IMR-90 (cell line): Measurements from ENCODE around the gene ATP2C2. TPM values are rescaled to one million over a fixed set of nuclear protein-coding genes. Genes with fewer than 3 reads are reported as not detected.

Experiments
- ATAC-seq: fragments of 200-7000 bp; cut with Tn5 transposase; 2 replicates; pipeline ENCODE4 v1.9.1; 2020; ENCODE audit warnings: low read depth, mild to moderate bottlenecking, moderate library complexity
- BruUV-seq: library from RNA; stranded (reverse); fragments of 400-500 nt; replicated peaks from 2 replicates; lab custom pipeline; 2021; lab: Mats Ljungman, UMichigan
- CTCF ChIA-PET: fragments of 300-600 bp; formaldehyde crosslinking; extraction: SDS; loops from one replicate; lab custom pipeline; 2021; ENCODE audit warnings: antibody characterized with exemption; lab: Yijun Ruan, JAX
- POLR2A ChIA-PET: fragments of 300-600 bp; sonication (Branson Sonifier 250); formaldehyde crosslinking; loops from one replicate; lab custom pipeline; 2022; ENCODE audit warnings: antibody characterized with exemption; ENCODE audit not compliant: unreplicated experiment; lab: Charles Lee
- DNase-seq: peaks from one replicate; pipeline ENCODE4 v3.0.0; 2013
- H2AFZ ChIP-seq: replicated peaks from 2 replicates; pipeline ENCODE3; 2013; ENCODE audit warnings: low read length, mild to moderate bottlenecking; ENCODE audit not compliant: poor library complexity
- H2AK5ac ChIP-seq: 2 replicates; pipeline ENCODE4 v1.6.1; 2013; ENCODE audit warnings: low read depth, low read length, inconsistent platforms
- H2AK9ac ChIP-seq: replicated peaks from 2 replicates; pipeline ENCODE3; 2013; ENCODE audit warnings: mild to moderate bottlenecking, low read depth, low read length, moderate library complexity; ENCODE audit not compliant: poor library complexity
- H2BK120ac ChIP-seq: 2 replicates; pipeline ENCODE4 v1.6.1; 2013; ENCODE audit warnings: low read depth, low read length, inconsistent platforms
- H2BK15ac ChIP-seq: 3 replicates; pipeline ENCODE4 v1.6.1; 2013; ENCODE audit warnings: low read depth, low read length, inconsistent platforms
- H2BK20ac ChIP-seq: 2 replicates; pipeline ENCODE4 v1.6.1; 2013; ENCODE audit warnings: low read depth, mild to moderate bottlenecking, inconsistent platforms, low read length, moderate library complexity
- H2BK5ac ChIP-seq: 2 replicates; pipeline ENCODE4 v1.6.1; 2013; ENCODE audit warnings: mild to moderate bottlenecking, low read depth, low read length, inconsistent platforms; ENCODE audit not compliant: poor library complexity, severe bottlenecking
- H3K14ac ChIP-seq: replicated peaks from 2 replicates; pipeline ENCODE4 v1.6.1; 2013; ENCODE audit warnings: low read depth, low read length, inconsistent platforms
- H3K18ac ChIP-seq: 2 replicates; pipeline ENCODE4 v1.6.1; 2013; ENCODE audit warnings: low read depth, low read length, control low read depth
- H3K23ac ChIP-seq: 2 replicates; pipeline ENCODE4 v1.6.1; 2013; ENCODE audit warnings: low read depth, low read length, inconsistent platforms
- H3K27ac ChIP-seq: 2 replicates; pipeline ENCODE4 v1.5.1; 2013; ENCODE audit warnings: mild to moderate bottlenecking, control low read depth, low read length; ENCODE audit not compliant: insufficient read depth
- H3K27me3 ChIP-seq: 2 replicates; pipeline ENCODE4 v1.6.1; 2013; ENCODE audit warnings: low read length; ENCODE audit not compliant: control insufficient read depth, insufficient read depth
- H3K36me3 ChIP-seq: 2 replicates; pipeline ENCODE4 v1.6.1; 2013; ENCODE audit warnings: low read length, mixed read lengths; ENCODE audit not compliant: control insufficient read depth, insufficient read depth
- H3K4ac ChIP-seq: 2 replicates; pipeline ENCODE4 v1.6.1; 2013; ENCODE audit warnings: low read depth, low read length, inconsistent platforms
- H3K4me1 ChIP-seq: 2 replicates; pipeline ENCODE4 v1.6.1; 2013; ENCODE audit warnings: low read length, mixed read lengths; ENCODE audit not compliant: control insufficient read depth, insufficient read depth
- H3K4me2 ChIP-seq: 2 replicates; pipeline ENCODE4 v1.6.1; 2013; ENCODE audit warnings: low read depth, mild to moderate bottlenecking, control low read depth, low read length, moderate library complexity
- H3K4me3 ChIP-seq: 2 replicates; pipeline ENCODE4 v1.5.1; 2013; ENCODE audit warnings: low read depth, mild to moderate bottlenecking, control low read depth, low read length, moderate library complexity; ENCODE audit not compliant: insufficient read depth
- H3K56ac ChIP-seq: 2 replicates; pipeline ENCODE4 v1.6.1; 2013; ENCODE audit warnings: low read length, inconsistent platforms; ENCODE audit not compliant: insufficient read depth; ENCODE audit errors: extremely low read depth
- H3K79me1 ChIP-seq, 2 experiments: 2 replicates each; pipeline ENCODE4 v1.6.1; 2013; ENCODE audit warnings: low read length in 2 of 2, inconsistent platforms in 1 of 2, low read depth in 1 of 2
- H3K9ac ChIP-seq: 2 replicates; pipeline ENCODE4 v1.6.1; 2013; ENCODE audit warnings: low read depth, low read length, control low read depth
- H3K9me1 ChIP-seq: 2 replicates; pipeline ENCODE4 v1.6.1; 2013; ENCODE audit warnings: low read length, inconsistent platforms; ENCODE audit not compliant: insufficient read depth
- H3K9me3 ChIP-seq: 2 replicates; pipeline ENCODE4 v1.6.1; 2013; ENCODE audit warnings: low read length; ENCODE audit not compliant: control insufficient read depth, insufficient read depth
- H4K20me1 ChIP-seq: 2 replicates; pipeline ENCODE4 v1.6.1; 2013; ENCODE audit warnings: low read length, inconsistent platforms; ENCODE audit not compliant: insufficient read depth
- H4K5ac ChIP-seq: 2 replicates; pipeline ENCODE4 v1.6.1; 2013; ENCODE audit warnings: mild to moderate bottlenecking, low read depth, low read length, control low read depth
- H4K8ac ChIP-seq, 2 experiments: 2 replicates each; pipeline ENCODE4 v1.6.1; 2013; ENCODE audit warnings: low read depth in 2 of 2, low read length in 2 of 2, control low read depth in 1 of 2, inconsistent platforms in 1 of 2
- H4K91ac ChIP-seq: 2 replicates; pipeline ENCODE4 v1.6.1; 2013; ENCODE audit warnings: low read depth, low read length, inconsistent platforms; ENCODE audit not compliant: insufficient read depth
- BHLHE40 ChIP-seq: fragments of 150-350 bp; IDR thresholded peaks from 2 replicates; pipeline ENCODE4 v1.6.1; 2016; ENCODE audit warnings: mild to moderate bottlenecking, low read depth, low read length
- CEBPB ChIP-seq: IDR thresholded peaks from 2 replicates; pipeline ENCODE4 v1.6.1; 2012; ENCODE audit warnings: low read depth, low read length, improper control_type of control experiment
- CHD1 ChIP-seq: IDR thresholded peaks from 2 replicates; pipeline ENCODE4 v1.6.1; 2012; ENCODE audit warnings: low read depth, low read length, improper control_type of control experiment
- CTCF ChIP-seq: conservative IDR thresholded peaks from 2 replicates; pipeline ENCODE4 v1.5.1; 2012; ENCODE audit warnings: mild to moderate bottlenecking, low read depth, low read length, improper control_type of control experiment
- ELK1 ChIP-seq: fragments of 150-350 bp; IDR thresholded peaks from 2 replicates; pipeline ENCODE4 v1.6.1; 2016; ENCODE audit warnings: low read depth, mild to moderate bottlenecking, low read length, moderate library complexity, borderline replicate concordance
- FOS ChIP-seq: fragments of 150-350 bp; IDR thresholded peaks from 2 replicates; pipeline ENCODE4 v1.6.1; 2016; ENCODE audit warnings: low read depth, low read length
- MAFK ChIP-seq: IDR thresholded peaks from 2 replicates; pipeline ENCODE4 v1.6.1; 2012; ENCODE audit warnings: low read depth, low read length, improper control_type of control experiment
- MAZ ChIP-seq: IDR thresholded peaks from 2 replicates; pipeline ENCODE4 v1.6.1; 2012; ENCODE audit warnings: low read depth, mild to moderate bottlenecking, low read length, improper control_type of control experiment, moderate library complexity, borderline replicate concordance
- MXI1 ChIP-seq: IDR thresholded peaks from 2 replicates; pipeline ENCODE4 v1.6.1; 2012; ENCODE audit warnings: low read depth, mild to moderate bottlenecking, low read length, moderate library complexity, borderline replicate concordance
- NFE2L2 ChIP-seq: fragments of 150-350 bp; IDR thresholded peaks from 2 replicates; pipeline ENCODE4 v1.6.1; 2016; ENCODE audit warnings: low read depth, mild to moderate bottlenecking, low read length
- POLR2A ChIP-seq: IDR thresholded peaks from 2 replicates; pipeline ENCODE4 v1.6.1; 2012; ENCODE audit warnings: mild to moderate bottlenecking, low read depth, low read length
- RAD21 ChIP-seq: IDR thresholded peaks from 2 replicates; pipeline ENCODE4 v1.6.1; 2012; ENCODE audit warnings: low read length, improper control_type of control experiment
- RCOR1 ChIP-seq: IDR thresholded peaks from 2 replicates; pipeline ENCODE4 v1.6.1; 2012; ENCODE audit warnings: mild to moderate bottlenecking, low read length, improper control_type of control experiment; ENCODE audit not compliant: insufficient replicate concordance
- RFX5 ChIP-seq: IDR thresholded peaks from 2 replicates; pipeline ENCODE4 v1.8.0; 2012; ENCODE audit warnings: low read depth, mild to moderate bottlenecking, low read length, moderate library complexity
- SMC3 ChIP-seq: fragments of 150-350 bp; IDR thresholded peaks from 2 replicates; pipeline ENCODE4 v1.6.1; 2016; ENCODE audit warnings: low read depth, mild to moderate bottlenecking, antibody characterized with exemption, low read length, moderate library complexity
- USF2 ChIP-seq: fragments of 150-350 bp; IDR thresholded peaks from 2 replicates; pipeline ENCODE4 v1.6.1; 2017; ENCODE audit warnings: mild to moderate bottlenecking, antibody characterized with exemption, low read length, low read depth
- WGBS, 2 experiments: methylation state at CpG; one replicate each; pipeline versions ENCODE4 v1.1.5 to v1.1.7; 2013; ENCODE audit warnings: missing lambda C conversion rate in 2 of 2; ENCODE audit not compliant: insufficient read length in 1 of 2; ENCODE audit errors: extremely low coverage in 2 of 2; 5-methylcytosine and 5-hydroxymethylcytosine counted together
- dilution Hi-C: fragments of 300-500 bp; cut with HindIII; formaldehyde crosslinking; loops from one replicate; pipeline ENCODE4 v1.14.3; 2018; ENCODE audit warnings: low sequenced_read_pairs; ENCODE audit not compliant: unreplicated experiment
- in situ Hi-C: fragments of 300-500 bp; cut with MboI; formaldehyde crosslinking; loops from 3 replicates; pipeline ENCODE4 v1.14.3; 2019; ENCODE audit warnings: low sequenced_read_pairs, inconsistent platforms, mixed read lengths
- intact Hi-C: fragments of 100-400 bp; cut with micrococcal nuclease; formaldehyde crosslinking; loops from 2 replicates; pipeline ENCODE4 v1.10.0; 2022
- polyA plus RNA-seq, 3 experiments: library from polyadenylated mRNA; depleted of rRNA; stranded (reverse); fragments of >200 nt; gene quantifications; 2 replicates each; pipeline ENCODE4 v1.2.3, GENCODE V29; 2012; ENCODE audit warnings: low replicate concordance in 1 of 3
- total RNA-seq: library from RNA; depleted of rRNA; stranded (reverse); fragments of >200 nt; gene quantifications from 2 replicates; pipeline ENCODE4 v1.2.3, GENCODE V29; 2012

Gene ATP2C2
- total and polyA plus RNA-seq, 2 of the 4 experiments (the other 2 are of a cell fraction), result not detected

- no peak overlapping the region for H3K4ac ChIP-seq
- peaks cover 8% of the 10 kb centered on the region for H3K4me1 ChIP-seq
- peaks cover 22% of the 10 kb centered on the region for H4K20me1 ChIP-seq
- H4K91ac ChIP-seq, result no peak overlapping the region
- no peak overlapping the region for H2AFZ ChIP-seq
- no peak overlapping the region for H3K14ac ChIP-seq
- intact Hi-C loops (loop anchor here (2.0 kb wide), 1 partner anchor 205 kb away; no protein-coding TSS in a partner anchor), in situ Hi-C loops (loop anchor here (25.0 kb wide), 1 partner anchor 515 kb away; the partner anchor contains the start of genes NECAB2 and OSGIN1), dilution Hi-C loops (no loop called here)
- H2BK20ac ChIP-seq, result no peak overlapping the region
- no peaks in the 10 kb centered on the region for H3K9me3 ChIP-seq
- H3K23ac ChIP-seq, result no peak overlapping the region
- peaks cover 25% of the 10 kb centered on the region for H3K36me3 ChIP-seq
- TF ChIP-seq BHLHE40 (no peak), RCOR1 (no peak), CTCF (no peak), FOS (no peak), MAZ (no peak), RAD21 (no peak), CEBPB (no peak), NFE2L2 (no peak), RFX5 (no peak), CHD1 (no peak), MAFK (no peak), SMC3 (no peak), USF2 (no peak), ELK1 (no peak), MXI1 (no peak), POLR2A (no peak)
- no TSS peak for BruUV-seq
- ATAC-seq (no peak), DNase-seq (no peak)
- H2BK15ac ChIP-seq, result no peak overlapping the region
- no peak overlapping the region for H4K8ac ChIP-seq
- peaks cover 10% of the 10 kb centered on the region for H3K9me1 ChIP-seq
- no peak overlapping the region for H3K4me3 ChIP-seq
- H3K27me3 ChIP-seq, result no peaks in the 10 kb centered on the region
- H2BK5ac ChIP-seq, result no peak overlapping the region
- no peak overlapping the region for H2AK5ac ChIP-seq
- H3K9ac ChIP-seq, result no peak overlapping the region
- H2BK120ac ChIP-seq, result no peak overlapping the region
- H4K5ac ChIP-seq, result no peak overlapping the region
- no peak overlapping the region for H2AK9ac ChIP-seq
- 82% methylated on average over 5 of the region's 7 CpGs; no CpG with 5 or more reads in 1 of the 2 experiments for WGBS, 2 experiments
- no peak overlapping the region for H3K18ac ChIP-seq
- POLR2A ChIA-PET, result no interaction called here
- H3K79me1 ChIP-seq, result peaks cover 10 to 70% of the 10 kb centered on the region in 2 experiments
- no peak overlapping the region for H3K4me2 ChIP-seq
- H3K56ac ChIP-seq, result no peak overlapping the region
- CTCF ChIA-PET, result no interaction called here
- no peak overlapping the region for H3K27ac ChIP-seq
Measured at GRCh38 chr16:84477661-84478060, 109.3 kb downstream of the ATP2C2 start.
